ENCODE results near the gene PCSK7.

GRCh38 chr11:117225553-117226170 is 6.2 kb downstream of the PCSK7 start:
- no peak for TF ChIP-seq POLR2AphosphoS5 (IDR thresholded peaks at IDR 0.05)
- TF ChIP-seq CTCF (IDR thresholded peaks at IDR 0.05), result no peak

Measured in prostate gland (tissue), 2 donors.